GM18517 (cell line): ENCODE data around the gene OR1L6.

Experiments used
- ATAC-seq: cut with Tn5 transposase; IDR thresholded peaks from one replicate; pipeline ENCODE4 v1.9.1; 2021; ENCODE audit warnings: mild to moderate bottlenecking, moderate library complexity; ENCODE audit not compliant: unreplicated experiment

OR1L6 gene

GRCh38 chr9:122742003-122742402 lies at the start of gene OR1L6:
Gene OR1L6 (plus strand): TSS chr9:122742303. CDS start chr9:122749848, 7,545 bp downstream.
- ATAC-seq = no peak

DNA sequence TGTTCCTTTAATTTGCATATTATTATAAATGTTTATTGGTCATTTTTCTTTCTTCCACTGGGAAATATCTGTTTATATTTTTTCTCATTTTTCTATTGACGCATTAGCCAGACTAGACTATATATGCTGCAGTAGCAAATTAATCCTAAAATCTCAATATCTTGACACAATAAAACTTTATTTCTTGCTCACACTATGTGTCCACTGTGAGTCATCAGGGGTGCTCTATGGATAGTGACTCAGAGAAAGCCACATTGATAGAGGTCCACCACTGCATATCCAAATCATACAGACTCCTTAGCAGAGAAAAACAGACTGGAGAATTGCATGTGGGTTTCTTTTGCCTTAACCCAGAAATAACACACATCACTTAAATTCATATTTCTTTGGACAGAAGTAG lies 46.4 kb upstream of the OR1L6 start:
- no peak for ATAC-seq

GRCh38 chr9:122718038-122718437 lies 24.1 kb upstream of the OR1L6 start:
- no peak for ATAC-seq

GRCh38 chr9:122719218-122719617 lies 22.9 kb upstream of the OR1L6 start:
- ATAC-seq = no peak

DNA sequence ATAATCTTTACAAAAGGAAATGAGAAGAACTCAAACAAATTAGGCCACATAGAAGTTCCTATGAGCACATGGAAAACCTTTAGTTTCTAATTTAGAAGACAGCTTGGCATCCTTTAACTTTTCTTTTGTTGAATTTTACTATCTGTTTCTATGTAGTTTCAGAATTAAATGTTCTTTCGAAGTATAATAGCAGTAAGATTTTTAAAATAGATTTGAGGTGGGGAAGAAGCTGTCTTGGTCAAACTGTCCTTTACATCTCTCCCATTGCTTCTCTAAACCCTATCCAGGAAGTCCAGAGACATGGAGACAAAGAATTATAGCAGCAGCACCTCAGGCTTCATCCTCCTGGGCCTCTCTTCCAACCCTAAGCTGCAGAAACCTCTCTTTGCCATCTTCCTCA lies 18.4 kb upstream of the OR1L6 start, which contains the start of gene OR1L4:
Gene OR1L4, plus strand, starts transcription at position 301 of the 400 bp plus-strand sequence. Its CDS starts 0 bp downstream, at position 301.
- no peak for ATAC-seq

DNA sequence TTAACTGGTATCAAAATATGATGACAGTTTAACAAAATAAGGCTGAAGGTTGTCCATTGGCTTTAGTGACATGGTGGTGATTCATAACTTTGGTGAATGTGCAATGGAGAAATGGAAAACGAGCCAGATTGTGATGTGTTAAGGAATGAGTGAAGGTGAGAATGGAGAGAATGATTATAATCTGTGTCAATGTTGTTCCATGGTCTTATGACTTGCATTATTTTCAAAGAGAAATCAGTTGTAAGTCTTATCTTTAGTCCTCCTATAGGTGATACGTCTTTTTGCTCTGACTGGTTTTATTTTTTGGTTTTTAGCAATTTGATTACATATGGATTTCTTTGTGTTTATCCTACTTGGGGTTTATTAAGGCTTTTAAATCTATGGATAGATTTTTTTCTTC lies 12.7 kb downstream of the OR1L6 start:
- ATAC-seq = no peak

DNA sequence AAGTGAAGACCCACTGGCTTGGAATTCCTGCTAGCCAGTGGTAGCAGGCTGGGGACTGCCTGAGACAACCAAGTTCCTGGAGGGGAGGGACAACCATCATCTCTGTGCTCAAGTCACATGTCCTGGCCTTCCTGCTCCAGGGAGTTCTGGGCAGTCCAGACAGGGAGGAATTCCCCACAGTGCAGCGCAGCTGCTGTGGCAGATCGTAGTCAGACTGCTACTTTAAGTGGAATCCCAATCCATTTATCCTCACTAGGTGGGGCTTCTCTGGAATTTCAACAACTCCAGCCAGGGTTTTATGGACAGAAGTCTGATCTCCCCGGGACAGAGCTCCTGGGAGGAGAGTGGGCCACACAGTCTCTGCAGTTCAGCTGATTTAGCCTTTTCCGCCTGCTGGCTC lies 25.7 kb downstream of the OR1L6 start:
- ATAC-seq = no peak

DNA sequence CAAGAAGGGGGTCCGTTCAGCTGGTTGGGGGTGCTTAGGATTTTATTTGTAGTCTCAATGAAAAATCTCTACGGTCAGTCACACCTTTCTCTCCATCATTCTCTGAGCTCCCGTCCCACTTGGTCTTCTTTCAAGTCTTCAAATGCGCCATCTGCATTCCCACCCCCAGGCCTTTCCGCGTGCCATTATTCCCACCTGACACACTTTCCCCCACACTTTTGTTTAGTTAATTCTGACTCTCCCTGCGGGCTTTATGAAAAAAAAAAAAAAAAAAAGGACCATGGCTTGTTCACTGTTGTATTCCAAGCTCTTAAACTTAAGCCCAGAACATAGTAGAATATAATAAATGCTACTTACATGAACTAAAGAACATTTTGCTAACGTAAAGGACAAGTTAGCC lies 34.9 kb downstream of the OR1L6 start:
- no peak for ATAC-seq

DNA sequence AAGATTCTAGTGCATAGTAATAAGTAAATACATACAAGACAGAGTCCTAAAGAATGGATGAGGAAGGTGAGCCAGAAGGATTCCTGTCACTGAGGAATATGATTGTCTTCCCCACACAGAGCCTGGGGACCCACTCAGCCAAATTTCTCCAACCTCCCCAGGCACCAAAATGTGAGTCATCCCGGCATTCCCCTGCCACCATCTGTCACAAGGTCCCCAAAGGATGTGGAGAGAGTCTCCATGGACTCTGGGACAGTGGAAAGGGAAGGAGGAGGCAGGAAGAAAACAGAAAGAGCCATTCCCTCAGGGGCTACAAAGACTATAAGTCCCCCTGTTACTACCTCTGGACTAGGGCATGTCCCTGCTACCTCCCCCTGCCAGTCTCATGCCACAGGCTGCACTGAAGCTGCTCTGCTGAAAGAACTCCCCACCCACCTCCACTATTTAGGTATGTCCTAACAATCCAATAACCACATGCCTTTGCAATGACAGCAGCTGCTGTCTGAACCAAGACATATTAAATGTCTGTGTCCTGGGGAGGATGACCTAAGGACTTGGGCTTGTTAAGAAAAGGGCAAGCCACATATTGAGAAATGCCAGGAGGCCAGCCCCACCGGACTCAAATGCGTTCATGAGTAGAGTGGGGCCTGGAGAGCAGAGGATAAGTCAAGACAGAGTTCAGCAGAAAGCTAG lies 36.0 kb downstream of the OR1L6 start:
- ATAC-seq = no peak

- ATAC-seq = no peak
Measured at GRCh38 chr9:122779181-122779580, 37.1 kb downstream of the OR1L6 start.

DNA sequence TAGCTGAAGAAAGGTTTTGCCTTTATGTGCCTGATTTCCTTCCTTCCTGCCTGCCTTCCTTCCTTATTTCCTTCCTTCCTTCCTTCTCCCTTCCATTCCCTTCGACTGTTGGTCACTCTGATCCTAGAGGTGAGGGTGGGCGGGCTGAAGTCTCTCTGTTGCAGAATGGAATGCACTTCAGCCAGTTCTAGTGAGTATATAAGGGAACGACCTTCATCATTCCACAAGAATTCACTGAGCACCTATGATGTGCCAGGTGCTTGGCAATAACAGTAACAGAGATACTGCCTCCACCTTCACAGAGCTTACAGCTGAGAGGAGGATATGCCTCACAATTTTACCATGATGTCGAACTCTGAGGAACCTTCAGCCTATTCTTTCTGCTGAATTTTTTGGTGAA lies 37.9 kb downstream of the OR1L6 start:
- ATAC-seq = no peak

DNA sequence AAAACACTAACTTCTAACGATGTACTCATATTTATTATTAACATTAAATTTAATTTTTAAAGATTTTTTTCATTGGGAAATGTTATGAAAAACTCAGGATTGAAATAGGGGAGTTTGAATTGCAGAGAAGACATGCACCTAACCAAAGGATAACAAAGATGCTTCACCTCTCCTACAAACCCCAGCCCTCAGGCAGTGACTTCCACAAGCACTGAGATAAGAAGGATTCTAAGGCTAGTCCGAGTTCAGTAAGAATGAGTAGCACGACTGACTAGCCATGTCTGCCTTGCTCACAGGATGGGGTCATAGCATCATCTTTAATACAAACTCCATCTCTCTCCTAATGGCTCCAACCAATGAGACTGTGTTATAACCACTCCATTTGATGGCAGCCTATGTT lies 39.6 kb downstream of the OR1L6 start:
- no peak for ATAC-seq

GRCh38 chr9:122785269-122785668 lies 43.2 kb downstream of the OR1L6 start:
- no peak for ATAC-seq

GRCh38 chr9:122786338-122786737 lies 44.2 kb downstream of the OR1L6 start:
- no peak for ATAC-seq

DNA sequence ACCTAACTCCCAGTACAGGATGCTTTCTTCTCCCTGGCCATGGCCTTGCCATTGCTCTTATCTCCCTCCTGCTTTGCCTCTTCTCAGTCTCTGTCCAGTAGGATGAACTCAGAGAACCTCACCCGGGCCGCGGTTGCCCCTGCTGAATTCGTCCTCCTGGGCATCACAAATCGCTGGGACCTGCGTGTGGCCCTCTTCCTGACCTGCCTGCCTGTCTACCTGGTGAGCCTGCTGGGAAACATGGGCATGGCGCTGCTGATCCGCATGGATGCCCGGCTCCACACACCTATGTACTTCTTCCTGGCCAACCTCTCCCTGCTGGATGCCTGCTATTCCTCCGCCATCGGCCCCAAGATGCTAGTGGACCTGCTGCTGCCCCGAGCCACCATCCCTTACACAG lies 46.7 kb downstream of the OR1L6 start, which contains the start of gene OR5C1:
Gene OR5C1, plus strand, starts transcription at position 103 of the 400 bp plus-strand sequence. Its CDS starts 0 bp downstream, at position 103.
- no peak for ATAC-seq

DNA sequence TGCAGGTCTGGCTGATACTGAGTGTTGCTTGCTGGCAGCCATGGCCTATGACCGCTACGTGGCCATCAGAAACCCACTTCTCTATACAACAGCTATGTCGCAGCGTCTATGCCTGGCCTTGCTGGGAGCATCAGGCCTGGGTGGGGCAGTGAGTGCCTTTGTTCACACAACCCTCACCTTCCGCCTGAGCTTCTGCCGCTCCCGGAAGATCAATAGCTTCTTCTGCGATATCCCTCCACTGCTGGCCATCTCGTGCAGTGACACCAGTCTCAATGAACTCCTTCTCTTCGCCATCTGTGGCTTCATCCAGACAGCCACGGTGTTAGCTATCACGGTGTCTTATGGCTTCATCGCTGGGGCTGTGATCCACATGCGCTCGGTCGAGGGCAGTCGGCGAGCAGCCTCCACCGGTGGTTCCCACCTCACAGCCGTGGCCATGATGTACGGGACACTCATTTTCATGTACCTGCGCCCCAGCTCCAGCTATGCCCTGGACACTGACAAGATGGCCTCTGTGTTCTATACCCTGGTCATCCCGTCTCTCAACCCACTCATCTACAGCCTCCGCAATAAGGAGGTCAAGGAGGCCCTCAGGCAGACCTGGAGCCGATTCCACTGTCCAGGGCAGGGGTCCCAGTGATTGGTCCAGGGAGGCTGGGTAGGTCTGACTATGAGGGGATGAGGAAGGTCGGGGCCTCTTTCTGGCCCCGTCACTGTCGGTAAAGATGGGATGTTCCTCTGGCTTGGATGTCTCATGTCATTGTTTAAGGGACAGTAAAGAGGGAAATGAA lies 47.3 kb downstream of the OR1L6 start:
- ATAC-seq = no peak

GRCh38 chr9:122791872-122792669 lies 50.0 kb downstream of the OR1L6 start:
- no peak for ATAC-seq

DNA sequence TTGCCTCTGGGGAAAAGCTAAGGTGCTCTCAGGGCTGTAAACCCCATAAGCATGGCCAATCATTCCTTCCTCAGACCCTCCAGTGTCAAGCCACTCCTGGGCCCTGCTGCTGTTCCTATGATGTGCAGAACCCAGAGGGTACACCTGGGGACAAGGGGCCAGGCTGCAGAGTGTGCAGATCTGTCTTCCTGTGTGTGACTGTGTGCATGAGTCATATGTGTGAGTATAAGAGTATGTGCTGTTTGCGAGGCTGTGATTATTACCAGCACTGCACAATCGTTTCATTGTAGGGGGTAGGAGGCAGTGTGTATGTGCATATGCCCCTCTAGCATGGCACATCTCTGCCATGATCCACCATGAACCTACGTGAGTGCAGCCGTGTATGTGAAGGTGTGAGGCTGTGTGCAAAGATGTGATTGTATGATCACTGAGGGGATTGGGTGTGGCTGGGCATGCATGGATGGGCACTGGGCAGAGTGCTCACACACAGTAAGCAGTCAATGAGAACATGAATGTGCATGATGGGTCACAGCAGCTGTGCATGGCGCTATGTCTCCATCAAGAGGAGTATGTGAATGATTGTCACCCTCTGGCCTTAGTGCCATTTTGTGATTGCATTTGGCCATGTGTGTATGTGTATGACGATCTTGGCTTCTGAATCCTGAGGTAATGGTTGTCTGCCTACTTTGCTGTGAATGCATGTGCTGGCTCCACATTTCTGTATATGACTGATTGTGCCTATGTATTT lies 55.4 kb downstream of the OR1L6 start:
- ATAC-seq = no peak
